ENCODE results near the gene IAPP.
"Not testable (repeated sequence)": the region's sequence is repeated elsewhere in the genome, so short reads cannot be mapped to it uniquely, and the experiment has no call there.

The IAPP gene

GRCh38 chr12:21416511-21417121, 43.9 kb downstream of the IAPP start:
- TF ChIP-seq, protein P1, sequence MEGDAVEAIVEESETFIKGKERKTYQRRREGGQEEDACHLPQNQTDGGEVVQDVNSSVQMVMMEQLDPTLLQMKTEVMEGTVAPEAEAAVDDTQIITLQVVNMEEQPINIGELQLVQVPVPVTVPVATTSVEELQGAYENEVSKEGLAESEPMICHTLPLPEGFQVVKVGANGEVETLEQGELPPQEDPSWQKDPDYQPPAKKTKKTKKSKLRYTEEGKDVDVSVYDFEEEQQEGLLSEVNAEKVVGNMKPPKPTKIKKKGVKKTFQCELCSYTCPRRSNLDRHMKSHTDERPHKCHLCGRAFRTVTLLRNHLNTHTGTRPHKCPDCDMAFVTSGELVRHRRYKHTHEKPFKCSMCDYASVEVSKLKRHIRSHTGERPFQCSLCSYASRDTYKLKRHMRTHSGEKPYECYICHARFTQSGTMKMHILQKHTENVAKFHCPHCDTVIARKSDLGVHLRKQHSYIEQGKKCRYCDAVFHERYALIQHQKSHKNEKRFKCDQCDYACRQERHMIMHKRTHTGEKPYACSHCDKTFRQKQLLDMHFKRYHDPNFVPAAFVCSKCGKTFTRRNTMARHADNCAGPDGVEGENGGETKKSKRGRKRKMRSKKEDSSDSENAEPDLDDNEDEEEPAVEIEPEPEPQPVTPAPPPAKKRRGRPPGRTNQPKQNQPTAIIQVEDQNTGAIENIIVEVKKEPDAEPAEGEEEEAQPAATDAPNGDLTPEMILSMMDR (IDR thresholded peaks at IDR 0.05; ENCODE audit: borderline replicate concordance, insufficient read depth, low read depth, low read length), result no peak

GRCh38 chr12:21418398-21418797, 45.7 kb downstream of the IAPP start:
- not testable (repeated sequence) for H3K4me3 ChIP-seq (ENCODE audit: low read depth, low read length)

More at GRCh38 chr12:21416511-21417121, 43.9 kb downstream of the IAPP start:
- H3K4me3 ChIP-seq (ENCODE audit: low read depth, low read length), result no peak overlapping the region

- H3K4me3 ChIP-seq (ENCODE audit: low read depth, low read length), result not testable (repeated sequence)
Observed at GRCh38 chr12:21419009-21419699, 46.5 kb downstream of the IAPP start.

- H3K4me3 ChIP-seq (ENCODE audit: low read depth, low read length), result no peak overlapping the region
- TF ChIP-seq, protein P1 (IDR thresholded peaks at IDR 0.05; ENCODE audit: borderline replicate concordance, insufficient read depth, low read depth, low read length), result no peak
Observed at GRCh38 chr12:21428241-21428640, 55.5 kb downstream of the IAPP start.

Measured in GM12875 (cell line).